TTC549 (cell line): ENCODE data around the gene NFKB2.

ENCODE experiments used
- FAIRE-seq: peaks from 2 replicates; lab custom pipeline; 2012; peaks lifted over from hg19 to GRCh38; lab: Jason Lieb, UNC

NFKB2 gene

DNA sequence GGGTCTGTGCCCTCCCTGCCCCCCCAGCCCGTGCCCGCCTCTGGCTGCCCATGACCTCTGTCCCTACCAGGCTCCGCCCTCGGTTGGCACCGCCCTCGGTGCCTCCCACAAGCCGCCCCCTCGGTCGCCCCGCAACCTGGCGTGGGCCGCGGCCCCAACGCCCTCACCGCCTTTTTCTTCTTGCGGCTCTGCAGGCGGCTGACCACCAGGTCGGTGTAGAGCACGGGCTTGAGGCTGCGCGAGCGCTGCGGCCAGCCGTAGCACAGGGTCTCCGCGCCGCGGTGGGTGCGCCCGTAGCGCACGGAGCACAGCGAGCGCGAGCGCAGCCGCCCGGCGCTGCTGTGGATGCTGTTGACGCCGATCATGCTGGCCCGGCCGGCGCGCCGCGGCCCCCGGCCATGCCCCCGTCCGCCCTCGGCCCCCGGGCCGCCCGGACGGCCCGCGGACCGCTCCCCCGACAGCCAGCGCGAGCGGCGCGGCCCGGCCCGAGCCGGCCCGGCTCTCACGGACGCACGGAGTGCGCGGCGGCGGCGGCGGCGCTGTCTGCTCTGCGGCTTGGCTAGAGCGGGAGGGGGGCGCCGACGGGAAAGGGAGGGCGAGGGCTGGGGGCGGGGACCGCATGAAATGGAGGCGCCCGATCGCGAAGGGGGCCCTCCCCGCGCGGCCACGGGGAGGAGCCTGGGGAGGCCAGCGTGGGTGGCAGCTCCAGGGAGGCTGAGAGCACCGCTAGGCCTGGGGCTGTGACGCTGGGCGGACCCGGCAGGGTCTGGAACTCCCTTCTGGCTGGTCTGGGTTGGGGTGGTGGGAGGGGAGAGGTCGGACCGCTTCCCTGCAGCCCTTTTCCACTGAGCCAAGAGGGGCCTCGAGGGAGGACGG is 13.5 kb downstream of the NFKB2 start:
- no peak for FAIRE-seq

DNA sequence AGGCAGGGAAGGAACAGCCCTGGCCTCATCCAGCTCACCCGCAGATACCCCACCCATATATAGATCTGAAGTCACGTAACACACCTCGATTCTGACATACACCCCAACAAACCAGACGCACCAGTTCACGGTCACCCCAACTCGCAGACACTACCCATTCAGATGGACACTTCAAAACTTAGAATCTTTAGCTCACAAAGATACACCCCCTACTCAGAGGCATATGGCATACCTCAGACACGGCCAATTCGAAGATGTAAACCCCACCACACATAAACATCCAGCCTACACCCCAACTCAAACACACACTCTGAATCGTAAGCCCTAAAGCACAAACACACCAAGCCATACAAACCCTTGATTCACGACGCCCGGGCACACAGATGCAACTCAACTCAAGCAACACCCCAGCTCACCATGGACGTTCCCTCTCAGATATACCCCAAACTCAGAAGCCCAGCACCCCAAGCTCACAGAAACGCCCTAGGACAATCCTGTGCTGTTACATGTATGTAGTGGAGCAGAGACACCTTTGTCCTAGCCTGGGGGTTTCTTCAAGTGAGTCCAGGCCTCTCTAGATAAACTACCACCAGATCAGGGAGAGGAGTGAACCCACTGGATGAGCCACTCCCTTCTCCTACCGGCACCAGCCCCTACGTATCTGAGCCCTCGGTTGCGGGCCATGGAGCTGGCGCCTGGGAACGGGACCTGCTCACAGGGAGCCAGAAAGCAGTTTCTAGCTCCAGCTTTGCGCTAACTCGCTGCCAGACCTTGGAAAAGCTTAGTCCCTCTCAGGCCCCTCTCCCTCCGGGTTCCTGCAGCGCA is 14.3 kb downstream of the NFKB2 start:
- FAIRE-seq: no peak

DNA sequence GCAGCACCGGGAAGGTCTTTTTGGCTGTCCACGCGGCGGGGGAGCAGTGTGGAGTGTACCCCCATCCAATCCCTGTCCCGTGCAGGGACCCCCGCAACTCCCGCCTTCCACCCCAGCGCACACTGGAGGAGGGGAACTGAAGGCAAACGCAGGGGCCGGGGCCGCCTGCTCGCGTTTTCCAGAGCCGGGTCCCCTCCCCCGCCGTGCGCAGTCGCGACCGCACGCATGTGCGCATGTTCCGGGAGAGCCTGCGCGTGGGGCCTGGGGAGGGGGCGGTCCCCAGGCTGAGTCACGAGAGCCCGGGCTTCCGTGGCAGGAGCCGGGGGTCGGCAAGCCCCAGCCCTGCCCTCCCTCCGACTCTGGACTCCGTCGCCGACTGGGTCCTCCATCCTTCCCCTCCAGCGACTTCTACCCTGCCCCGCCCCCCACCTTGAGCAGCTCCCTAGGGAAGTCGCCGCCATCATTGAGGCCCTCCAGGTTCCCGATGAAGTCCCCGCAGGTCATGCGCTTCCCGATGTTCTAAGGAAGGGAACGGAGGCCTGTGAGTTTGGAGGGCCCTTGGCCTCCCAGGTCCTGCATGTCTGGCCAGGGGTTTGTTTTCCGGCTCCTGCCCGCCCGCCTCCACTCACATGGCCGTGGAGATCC is 15.0 kb downstream of the NFKB2 start:
- FAIRE-seq: no peak

DNA sequence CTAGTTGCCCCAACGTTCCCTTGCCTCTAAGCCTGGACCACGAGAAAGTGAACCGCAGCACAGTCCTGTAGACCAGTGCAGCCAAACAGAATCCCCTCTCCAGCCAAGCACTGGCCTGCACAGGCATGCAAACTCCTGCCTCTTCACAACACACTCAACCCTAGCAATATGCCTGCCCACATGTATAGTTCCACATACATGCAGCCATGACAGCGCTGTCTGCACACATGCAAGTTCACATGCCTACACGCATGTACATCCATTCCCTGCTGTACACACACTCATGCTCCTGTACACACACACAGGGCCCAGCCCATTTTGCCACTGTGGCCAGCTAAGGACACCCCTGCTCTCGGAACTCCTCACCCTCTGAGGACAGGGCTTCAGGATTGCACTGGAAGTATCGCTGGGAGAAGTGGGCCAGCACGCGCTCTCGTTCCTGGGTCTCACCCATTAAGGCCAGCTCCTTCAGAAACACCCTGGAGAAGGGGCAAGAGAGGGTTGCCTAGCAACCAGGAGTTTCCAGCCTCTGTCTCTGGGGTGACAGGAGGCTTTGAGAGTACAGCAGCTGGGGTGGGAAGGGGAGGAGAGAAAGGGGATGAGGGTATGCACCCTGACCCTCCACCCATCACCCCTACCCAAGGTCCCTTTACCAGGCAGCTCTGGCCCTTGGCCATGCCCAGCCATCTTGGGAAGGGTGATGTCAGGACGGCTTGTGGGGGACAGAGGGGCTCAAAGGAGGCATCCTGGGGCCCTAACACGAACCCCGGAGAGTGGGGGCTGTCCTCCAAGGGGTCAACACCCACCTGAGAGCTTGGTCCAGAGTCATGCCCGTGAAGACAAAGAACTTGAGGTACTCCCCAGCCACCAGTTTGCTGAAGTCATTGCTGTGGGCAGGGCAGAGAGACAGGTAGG is 16.1 kb downstream of the NFKB2 start:
- no peak for FAIRE-seq

DNA sequence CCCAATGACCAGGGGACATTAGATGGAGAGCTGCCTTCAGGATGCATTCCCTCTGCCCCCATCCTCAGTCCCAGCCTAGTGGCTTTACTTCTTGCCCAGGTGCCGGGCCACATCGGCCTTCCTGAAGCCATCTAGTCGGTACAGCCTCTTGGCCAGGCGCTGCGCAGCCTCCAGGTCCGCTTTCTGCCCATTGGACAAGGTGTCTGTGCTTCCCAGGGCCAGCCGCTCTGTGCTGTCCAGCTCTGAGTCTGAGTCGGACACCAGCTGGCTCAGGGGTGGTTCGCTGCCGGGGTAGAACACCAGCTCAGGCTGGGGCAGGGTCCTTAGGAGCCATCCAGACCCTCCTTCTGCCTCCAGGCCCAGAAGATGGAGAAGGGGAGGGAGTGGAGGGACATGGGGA is 16.8 kb downstream of the NFKB2 start:
- FAIRE-seq: no peak

DNA sequence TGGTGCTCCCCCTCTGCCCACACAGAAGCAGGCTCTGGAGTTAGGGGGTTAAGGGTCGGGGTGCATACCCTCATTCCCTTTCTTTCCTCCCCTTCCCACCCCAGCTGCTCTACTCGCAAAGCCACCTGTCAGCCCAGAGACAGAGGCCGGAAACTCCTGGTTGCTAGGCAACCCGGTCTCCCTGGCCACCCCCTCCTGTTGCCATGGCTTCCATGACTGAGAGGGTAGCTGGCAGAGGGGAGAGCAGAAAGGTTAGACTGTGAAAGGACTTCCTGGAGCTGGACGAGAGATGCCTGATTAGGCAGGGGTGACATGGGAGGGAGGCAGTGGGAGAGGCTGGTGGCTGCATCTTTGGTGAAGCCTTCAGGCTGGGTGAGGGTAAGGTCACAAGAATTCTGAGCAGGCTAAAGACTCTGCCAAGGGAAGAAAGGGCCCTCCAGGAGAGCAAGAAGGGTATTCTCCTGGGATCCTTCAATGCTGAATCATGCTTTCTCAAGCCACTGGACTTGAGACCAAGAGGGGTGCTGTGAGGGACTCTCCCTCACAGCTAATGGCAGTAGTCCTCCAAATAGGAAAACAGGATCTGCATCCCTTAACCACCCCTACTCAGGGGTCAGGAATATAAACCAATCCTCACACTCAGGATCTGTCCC is 17.7 kb downstream of the NFKB2 start:
- FAIRE-seq: no peak

DNA sequence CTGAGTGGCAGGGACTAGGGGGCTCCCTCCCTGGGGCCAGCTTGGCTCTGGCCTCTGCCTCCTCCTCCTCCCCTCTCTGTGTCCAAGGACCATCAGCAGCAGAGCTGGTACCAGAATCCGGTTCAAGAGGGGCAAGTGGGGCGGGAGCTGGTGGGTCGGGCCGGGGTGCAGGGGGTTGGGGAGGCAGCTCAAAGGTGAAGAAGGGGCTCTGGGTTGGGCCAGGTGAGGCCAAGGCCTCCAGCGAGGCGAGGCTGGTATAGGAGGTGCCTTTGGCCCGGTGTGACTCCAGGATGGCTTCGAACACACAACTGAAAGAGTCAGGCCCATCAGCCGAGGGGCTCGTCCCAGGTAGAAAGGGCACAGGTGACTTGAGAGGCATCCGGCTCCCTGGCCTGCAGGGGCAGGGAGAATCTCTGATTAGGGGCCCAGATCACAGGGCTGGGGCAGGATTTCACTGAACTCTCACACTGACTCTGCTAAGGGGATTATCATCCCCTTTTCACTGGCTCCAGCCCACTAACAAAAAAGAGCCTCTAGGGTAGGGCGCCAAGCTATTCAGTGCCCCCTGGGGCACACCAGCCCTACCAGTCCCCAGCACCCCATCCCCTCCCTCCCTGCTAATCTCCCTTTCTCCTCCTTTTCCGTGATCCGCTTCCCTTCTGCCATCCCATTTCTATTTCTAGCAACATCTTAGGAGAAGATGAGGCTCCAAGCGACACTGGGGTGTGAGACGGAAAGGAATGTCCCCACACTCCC is 18.5 kb downstream of the NFKB2 start:
- no peak for FAIRE-seq

DNA sequence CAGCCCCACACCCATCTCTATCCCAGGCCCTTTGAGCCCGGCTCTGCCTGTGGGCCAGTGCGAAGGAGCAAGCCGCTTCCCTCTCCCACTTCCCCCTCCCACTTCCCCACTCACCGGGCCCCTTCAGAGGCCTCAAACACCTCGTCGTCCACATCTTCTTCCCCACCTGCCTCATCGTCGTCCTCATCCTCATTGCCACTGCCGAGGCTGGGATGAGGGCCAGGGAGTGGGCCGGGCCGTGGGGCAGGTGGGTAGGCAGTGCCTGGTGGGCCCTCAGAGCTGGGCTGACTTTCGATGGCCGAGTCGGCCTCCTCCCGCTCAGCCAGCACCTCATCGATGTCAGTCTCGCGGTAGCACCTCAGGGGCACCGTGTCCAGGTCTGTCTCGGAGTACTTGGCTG is 19.2 kb downstream of the NFKB2 start:
- no peak for FAIRE-seq

DNA sequence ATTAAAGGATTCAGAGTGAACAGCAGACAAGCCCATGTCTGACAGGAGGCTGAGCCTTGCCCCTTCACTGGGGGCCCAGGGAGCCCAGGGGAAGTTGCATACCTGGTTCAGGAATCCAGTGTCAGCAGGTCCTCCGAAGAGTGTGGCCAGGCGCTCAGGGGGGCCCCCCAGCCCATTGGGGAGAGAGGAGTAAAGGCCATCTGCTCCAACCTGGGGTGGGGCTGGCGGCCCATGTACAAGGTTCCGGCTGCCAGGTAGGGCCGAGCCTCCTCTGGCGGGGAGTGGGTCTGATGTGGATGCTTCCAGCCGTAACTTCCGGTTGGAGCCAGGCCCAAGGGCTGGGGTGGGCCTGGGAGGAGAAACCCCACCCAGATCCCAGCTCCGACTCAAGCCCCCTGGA is 20.8 kb downstream of the NFKB2 start:
- FAIRE-seq: no peak

DNA sequence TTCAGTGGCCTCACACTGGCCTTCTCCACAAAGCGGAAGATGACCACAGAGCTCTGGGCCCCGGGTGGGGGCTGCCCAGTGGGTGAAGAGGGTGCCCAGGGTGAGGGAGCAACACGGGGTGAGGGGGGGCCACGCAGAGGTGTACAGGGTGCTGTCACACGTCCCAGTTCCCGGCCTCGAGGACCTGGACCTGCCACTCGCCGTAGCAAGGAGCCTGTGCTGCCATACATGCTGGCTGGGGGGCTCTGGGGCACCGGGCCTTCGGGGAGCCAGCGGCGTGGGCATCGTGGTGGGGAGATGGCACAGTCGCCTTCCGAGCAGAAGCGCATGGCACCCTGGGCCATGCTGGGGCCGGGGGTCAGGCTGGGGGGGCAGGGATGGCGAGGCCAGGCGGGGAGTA is 21.2 kb downstream of the NFKB2 start:
- no peak for FAIRE-seq

DNA sequence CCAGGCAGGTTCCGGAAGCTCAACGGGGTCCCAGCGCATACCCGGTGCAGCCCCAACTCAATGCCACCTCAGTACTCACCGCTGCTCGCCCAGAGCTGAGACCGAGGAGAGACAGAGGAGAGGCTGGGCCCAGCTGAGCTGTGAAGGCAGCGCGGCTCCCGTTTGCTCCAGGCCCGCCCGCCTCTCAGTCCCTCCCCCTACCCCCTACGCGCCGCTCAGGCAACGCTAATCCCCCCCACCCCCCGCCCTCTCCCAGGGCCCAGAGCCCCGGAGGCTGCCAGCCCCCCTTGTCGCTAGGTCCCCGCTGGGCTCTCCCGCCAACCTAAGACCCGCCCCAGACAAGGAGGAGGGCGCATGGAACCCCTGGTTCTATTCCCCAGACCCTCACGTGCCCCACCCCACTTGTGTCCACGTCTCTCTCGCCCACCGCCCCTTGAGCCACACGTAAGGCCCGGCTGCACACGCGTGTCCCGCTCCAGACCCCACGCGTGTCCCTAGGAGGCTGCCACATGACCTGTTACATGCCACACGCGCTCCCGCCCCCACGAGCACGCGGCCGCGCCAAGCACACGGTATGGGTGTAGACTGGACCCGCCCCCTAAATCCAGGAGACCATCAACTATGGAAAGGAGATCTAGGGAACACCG is 23.2 kb downstream of the NFKB2 start, which contains the start of gene PSD:
Gene PSD (minus strand): TSS at position 164 of the 647 bp plus-strand sequence. CDS start 1,747 bp downstream, outside the sequence.
- FAIRE-seq: no peak

DNA sequence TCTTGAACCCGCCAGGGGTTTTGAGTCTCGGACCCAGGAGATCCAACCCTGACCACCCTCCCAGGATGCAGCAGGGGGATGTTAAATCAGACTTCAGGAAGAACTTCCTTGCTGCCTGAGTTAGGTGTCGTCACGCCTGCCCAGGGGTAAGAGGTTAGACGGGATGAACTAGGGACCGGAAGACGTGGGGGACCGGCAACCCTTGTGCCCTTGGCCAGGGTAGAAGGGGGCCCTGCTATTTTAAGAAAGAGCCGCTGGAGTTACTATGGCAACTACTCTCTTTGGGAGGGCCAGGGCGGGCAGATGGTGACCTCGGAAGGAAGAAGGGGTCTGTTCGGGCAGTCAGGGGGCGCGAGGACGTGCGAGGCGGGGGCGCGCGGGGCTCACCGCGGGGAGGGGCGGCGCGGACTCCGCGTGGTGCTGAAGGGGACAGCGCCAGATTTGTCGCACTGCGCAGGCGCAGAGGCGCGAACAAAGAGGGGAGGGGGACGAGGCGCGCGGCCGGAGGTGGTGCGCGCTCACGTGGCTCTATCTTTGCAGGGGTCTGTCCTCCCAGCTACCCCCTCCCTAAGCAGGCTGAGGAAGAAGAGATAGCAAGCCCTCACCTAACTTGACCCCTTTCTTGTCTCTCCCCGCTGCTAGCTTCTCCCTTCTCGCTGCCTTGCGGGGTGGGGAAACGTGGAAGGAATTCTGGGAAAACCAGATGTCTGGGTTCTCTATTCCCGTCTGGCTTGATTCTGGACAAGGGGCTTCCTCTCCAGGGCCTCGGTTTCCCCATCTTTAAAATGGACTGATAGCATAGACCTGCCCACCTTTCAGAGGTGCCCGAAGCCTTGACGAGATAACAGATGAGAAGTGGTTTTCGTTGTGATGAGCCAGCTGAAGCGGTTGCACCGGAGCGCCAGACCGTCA is 24.0 kb downstream of the NFKB2 start:
- no peak for FAIRE-seq

DNA sequence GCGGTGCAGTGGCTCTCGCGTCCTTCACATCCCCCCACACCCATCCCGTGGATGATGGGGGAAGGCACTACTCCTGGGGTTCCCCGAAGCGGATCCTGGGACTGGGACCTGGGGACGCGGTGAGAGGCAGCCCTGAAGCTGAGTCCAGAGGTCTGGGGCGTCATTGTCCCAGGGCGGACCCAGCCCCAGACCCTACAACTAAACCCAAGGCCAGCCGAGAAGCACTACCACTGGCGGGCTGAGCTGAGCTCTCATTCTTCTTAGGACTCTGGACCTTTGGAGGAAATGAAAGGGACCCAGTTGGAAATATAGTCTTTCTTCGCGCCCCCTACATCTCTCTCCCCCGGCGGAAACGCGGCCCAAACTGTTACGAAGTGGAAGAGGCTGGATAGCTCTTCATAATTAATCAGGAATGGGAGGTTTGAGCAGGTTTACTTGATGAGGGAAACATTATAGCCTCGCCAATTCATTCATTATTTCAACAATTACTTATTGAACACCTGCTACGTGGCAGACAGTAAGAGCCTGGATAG is 24.7 kb downstream of the NFKB2 start:
- no peak for FAIRE-seq

DNA sequence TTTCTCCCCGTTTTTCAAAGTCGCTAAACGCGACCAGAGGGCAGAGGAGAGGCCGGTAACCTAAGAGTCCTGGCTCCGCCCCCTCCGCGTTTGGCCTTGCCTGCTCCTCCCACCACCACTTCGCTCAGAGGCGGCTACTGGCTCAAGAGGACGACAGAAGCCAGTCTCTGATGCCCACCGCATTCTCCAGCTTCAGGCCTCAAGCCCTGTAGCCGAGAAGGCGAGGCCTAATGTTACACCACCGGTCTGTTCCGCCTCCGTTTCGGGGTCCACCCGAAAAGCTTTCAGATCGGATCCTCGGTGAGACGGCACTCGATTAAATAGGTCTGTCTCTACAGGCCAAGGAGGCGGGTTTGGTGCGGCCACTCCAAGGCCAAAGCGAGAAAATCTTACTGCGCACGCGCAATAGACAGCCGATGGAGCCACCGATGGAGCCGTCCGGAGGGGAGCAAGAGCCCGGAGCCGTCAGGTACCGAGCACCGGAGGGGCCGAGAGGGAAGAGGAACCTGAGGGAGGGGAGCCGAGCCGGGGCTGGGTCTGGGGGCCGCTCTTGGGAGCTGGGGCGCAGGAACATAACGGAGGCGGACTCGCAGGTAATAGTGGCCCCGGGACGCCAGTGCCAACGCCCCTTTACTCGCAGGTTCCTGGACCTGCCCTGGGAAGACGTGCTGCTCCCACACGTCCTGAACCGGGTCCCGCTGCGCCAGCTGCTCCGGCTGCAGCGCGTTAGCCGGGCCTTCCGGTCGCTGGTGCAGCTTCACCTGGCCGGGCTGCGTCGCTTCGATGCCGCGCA is 25.4 kb downstream of the NFKB2 start, which contains the start of gene FBXL15:
Gene FBXL15 (plus strand): TSS at position 123 of the 793 bp plus-strand sequence. CDS start 294 bp downstream, at position 417.
- FAIRE-seq: peak; percentile 74

DNA sequence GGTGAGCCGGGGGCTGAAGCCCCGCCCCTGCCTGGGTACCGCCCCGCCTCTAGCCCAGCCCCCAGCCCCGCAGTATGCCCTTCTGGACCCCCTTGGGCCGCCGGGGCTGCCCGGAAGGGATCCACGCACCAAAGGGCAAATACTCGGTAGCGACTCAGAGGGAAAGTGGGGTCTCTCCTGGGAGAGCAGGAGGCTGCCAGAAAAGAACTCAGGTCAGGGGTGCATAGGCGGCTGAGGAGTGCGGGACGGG is 25.9 kb downstream of the NFKB2 start:
- FAIRE-seq: no peak

DNA sequence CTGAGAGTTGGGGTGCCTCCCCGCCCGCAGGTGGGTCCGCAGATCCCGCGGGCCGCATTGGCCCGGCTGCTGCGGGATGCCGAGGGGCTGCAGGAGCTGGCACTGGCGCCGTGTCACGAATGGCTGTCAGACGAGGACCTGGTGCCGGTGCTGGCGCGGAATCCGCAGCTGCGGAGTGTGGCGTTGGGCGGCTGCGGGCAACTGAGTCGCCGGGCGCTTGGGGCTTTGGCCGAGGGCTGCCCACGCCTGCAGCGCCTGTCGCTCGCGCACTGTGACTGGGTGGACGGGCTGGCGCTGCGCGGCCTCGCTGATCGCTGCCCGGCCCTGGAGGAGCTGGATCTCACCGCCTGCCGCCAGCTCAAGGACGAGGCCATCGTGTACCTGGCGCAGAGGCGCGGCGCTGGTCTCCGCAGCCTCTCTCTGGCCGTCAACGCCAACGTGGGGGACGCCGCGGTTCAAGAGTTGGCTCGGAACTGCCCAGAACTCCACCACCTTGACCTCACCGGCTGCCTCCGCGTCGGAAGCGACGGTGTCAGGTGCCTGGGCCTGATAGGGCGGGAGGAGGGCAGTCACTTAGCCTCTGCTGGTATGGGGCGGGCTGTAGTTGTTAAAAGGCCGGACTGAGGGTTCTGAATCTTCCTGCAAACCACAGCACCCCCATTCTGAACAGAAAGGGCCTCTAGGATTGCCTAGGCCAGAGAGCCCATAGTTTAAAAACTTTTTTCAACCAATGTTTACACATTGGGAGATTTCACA is 26.4 kb downstream of the NFKB2 start:
- FAIRE-seq: no peak

DNA sequence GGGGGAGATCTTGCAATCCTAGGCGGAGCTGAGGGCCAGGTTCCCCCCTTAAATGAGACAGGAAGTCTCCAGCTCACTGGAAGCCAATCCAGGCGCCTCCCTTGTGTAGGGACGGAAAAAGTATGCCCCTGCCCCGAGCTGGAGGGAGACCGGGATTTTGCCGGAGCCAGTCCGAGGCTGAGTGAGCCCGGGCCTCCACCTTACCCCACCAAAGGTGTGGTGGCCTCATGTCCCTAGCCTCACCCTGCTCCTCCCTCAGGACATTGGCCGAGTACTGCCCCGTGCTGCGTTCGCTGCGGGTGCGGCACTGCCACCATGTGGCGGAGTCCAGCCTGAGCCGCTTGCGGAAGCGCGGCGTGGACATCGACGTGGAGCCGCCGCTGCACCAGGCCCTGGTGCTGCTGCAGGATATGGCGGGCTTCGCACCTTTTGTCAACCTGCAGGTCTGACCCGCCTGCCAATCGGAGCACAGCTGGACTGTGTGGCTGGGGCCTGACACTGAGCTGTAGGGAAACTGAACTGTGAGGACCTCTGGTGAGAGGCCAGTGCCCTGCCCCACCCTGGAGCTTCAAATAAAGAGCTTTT is 27.1 kb downstream of the NFKB2 start:
- FAIRE-seq: no peak
